Naive B cell (primary cell): ENCODE results near the gene GPHB5. TPM values are rescaled to one million over a fixed set of nuclear protein-coding genes. Genes with fewer than 3 reads are reported as not detected.
"Not testable (repeated sequence)": the region's sequence is repeated elsewhere in the genome, so short reads cannot be mapped to it uniquely, and the experiment has no call there.

Experiments used
- ATAC-seq, 2 donors: fragments of 150-1000 bp; cut with Tn5 transposase; 2 replicates each; pipeline ENCODE4 v1.10.0; 2021; ENCODE audit warnings: low read depth in 2 of 2, mild to moderate bottlenecking in 2 of 2, moderate library complexity in 2 of 2
- DNase-seq: peaks from one replicate; pipeline ENCODE4 v3.0.0; 2022
- H3K27ac Mint-ChIP-seq, 6 donors: one replicate each; pipeline ENCODE4 v1.8.0; 2020 to 2022; ENCODE audit warnings: mild to moderate bottlenecking in 6 of 6, mixed read lengths in 6 of 6, moderate library complexity in 5 of 6, inconsistent platforms in 2 of 6
- H3K27me3 Mint-ChIP-seq, 3 donors: one replicate each; pipeline ENCODE4 v1.8.0; 2021 to 2022; ENCODE audit warnings: mixed read lengths in 3 of 3, mild to moderate bottlenecking in 1 of 3
- H3K36me3 Mint-ChIP-seq, 2 donors: one replicate each; pipeline ENCODE4 v1.8.0; 2020 to 2022; ENCODE audit warnings: mixed read lengths in 2 of 2, inconsistent platforms in 1 of 2, mild to moderate bottlenecking in 1 of 2
- H3K4me1 Mint-ChIP-seq, 3 donors: one replicate each; pipeline ENCODE4 v1.8.0; 2020 to 2022; ENCODE audit warnings: mixed read lengths in 3 of 3, inconsistent platforms in 1 of 3, mild to moderate bottlenecking in 1 of 3, moderate library complexity in 1 of 3
- H3K4me3 Mint-ChIP-seq, 8 donors: one replicate each; pipeline ENCODE4 v1.8.0; 2020 to 2022; ENCODE audit warnings: mild to moderate bottlenecking in 8 of 8, mixed read lengths in 8 of 8, moderate library complexity in 8 of 8, inconsistent platforms in 2 of 8
- H3K9me3 Mint-ChIP-seq, 7 donors: one replicate each; pipeline ENCODE4 v1.8.0; 2020 to 2022; ENCODE audit warnings: mixed read lengths in 7 of 7, mild to moderate bottlenecking in 5 of 7, inconsistent platforms in 2 of 7, moderate library complexity in 1 of 7
- polyA plus RNA-seq, 6 donors: library from polyadenylated mRNA; unstranded; fragments of 300-500 nt; fragmentation: Illumina TruSeq; gene quantifications; one replicate each; pipeline ENCODE4 v1.2.3, GENCODE V29; 2021; ENCODE audit warnings: low read depth in 6 of 6

The GPHB5 gene
- polyA plus RNA-seq, 6 donors from 2014 or later: not detected

GRCh38 chr14:63286071-63286470 is 32.7 kb downstream of the GPHB5 start:
- no peak overlapping the region for H3K4me3 Mint-ChIP-seq
- H3K27ac Mint-ChIP-seq: no peak overlapping the region
- no peaks in the 10 kb centered on the region for H3K9me3 Mint-ChIP-seq
- ATAC-seq (no peak), DNase-seq (no peak)
- H3K4me1 Mint-ChIP-seq: no peaks in the 10 kb centered on the region
- no peaks in the 10 kb centered on the region for H3K36me3 Mint-ChIP-seq
- peaks cover 3 to 8% (median 5%) of the 10 kb centered on the region in 3 donors for H3K27me3 Mint-ChIP-seq

- no peak overlapping the region for H3K27ac Mint-ChIP-seq
- peaks cover 0 to 12% (median 5%) of the 10 kb centered on the region in 3 donors for H3K27me3 Mint-ChIP-seq
- DNase-seq (no peak), ATAC-seq (no peak)
- no peaks in the 10 kb centered on the region for H3K9me3 Mint-ChIP-seq
- H3K36me3 Mint-ChIP-seq: no peaks in the 10 kb centered on the region
- no peak overlapping the region for H3K4me3 Mint-ChIP-seq
- H3K4me1 Mint-ChIP-seq: no peaks in the 10 kb centered on the region
Measured at GRCh38 chr14:63283884-63284248, 34.9 kb downstream of the GPHB5 start.

DNA sequence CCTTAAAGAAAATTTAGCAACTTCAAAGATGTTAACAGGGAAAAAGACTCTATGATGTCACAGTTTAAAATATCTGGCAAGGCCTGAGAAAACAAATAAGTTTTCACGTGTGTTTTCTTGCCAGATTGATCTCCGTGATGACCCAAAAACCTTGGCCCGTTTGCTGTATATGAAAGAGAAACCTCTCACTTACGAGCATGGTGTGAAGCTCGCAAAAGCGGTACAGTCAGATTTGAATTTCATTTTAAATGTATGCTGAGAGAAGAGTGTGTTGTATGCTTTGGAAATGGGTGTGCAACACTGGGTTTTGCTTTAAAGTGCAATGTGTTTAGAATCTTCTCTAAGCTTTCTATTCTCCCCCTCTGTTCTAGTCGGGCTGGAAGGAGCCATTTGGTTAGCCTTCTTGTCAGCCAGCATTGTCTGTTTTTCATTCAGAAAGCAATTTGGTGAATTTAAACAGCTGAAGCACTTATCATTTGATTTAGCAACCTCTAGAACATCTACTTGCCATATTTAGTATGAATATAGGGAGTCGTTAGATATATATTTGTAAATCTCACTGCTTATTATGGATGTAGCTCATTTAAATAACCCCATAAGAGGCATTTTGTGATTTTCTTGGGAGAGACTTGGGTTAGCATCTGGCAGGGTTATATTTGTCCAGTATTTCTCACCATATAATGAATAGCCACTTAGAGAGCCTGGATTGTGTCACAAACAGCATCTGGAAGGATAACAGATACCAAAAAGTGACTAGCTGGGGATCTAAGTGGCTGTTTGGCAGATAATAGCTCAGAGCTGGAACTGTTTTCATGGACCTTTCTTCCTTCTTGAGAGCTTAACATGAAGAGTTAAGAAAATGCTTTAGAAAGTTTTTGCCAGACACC is 35.5 kb downstream of the GPHB5 start:
- Mint-ChIP-seq H3K27me3 (peaks cover 0 to 12% (median 5%) of the 10 kb centered on the region in 3 donors), H3K36me3 (no peaks in the 10 kb centered on the region), H3K4me3 (no peak overlapping the region), H3K9me3 (no peaks in the 10 kb centered on the region), H3K4me1 (no peaks in the 10 kb centered on the region), H3K27ac (no peak overlapping the region)
- no peak for DNase-seq
- no peak for ATAC-seq

DNA sequence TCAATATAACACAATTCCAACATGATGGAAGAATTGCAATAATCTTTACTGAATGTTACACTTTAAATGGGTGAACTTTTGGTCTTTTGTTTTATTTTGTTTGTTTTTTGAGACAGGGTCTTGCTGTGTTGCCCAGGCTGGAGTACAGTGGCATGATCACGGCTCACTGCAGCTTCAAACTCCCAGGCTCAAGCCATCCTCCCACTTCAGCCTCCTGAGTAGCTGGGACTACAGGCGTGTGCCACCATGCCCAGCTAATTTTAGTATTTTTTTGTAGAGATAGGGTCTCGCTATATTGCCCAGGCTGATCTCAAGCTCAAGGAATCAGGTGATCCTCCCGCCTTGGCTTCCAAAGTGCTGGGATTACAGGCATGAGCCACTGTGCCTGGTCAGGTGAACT is 38.8 kb downstream of the GPHB5 start:
- H3K9me3 Mint-ChIP-seq, H3K4me1 Mint-ChIP-seq, H3K27ac Mint-ChIP-seq, H3K36me3 Mint-ChIP-seq, ATAC-seq, H3K4me3 Mint-ChIP-seq, DNase-seq: not testable (repeated sequence)
- peaks cover 0 to 12% (median 5%) of the 10 kb centered on the region in 3 donors for H3K27me3 Mint-ChIP-seq

GRCh38 chr14:63277591-63278183 is 41.0 kb downstream of the GPHB5 start:
- Mint-ChIP-seq H3K4me3 (no peak overlapping the region), H3K9me3 (no peaks in the 10 kb centered on the region), H3K36me3 (no peaks in the 10 kb centered on the region), H3K27me3 (peaks cover 6 to 12% (median 10%) of the 10 kb centered on the region in 3 donors), H3K4me1 (no peaks in the 10 kb centered on the region), H3K27ac (no peak overlapping the region)
- ATAC-seq (no peak), DNase-seq (no peak)

- H3K36me3 Mint-ChIP-seq: no peaks in the 10 kb centered on the region
- H3K27me3 Mint-ChIP-seq: peaks cover 6 to 12% (median 10%) of the 10 kb centered on the region in 3 donors
- H3K4me1 Mint-ChIP-seq: no peaks in the 10 kb centered on the region
- no peaks in the 10 kb centered on the region for H3K9me3 Mint-ChIP-seq
- DNase-seq (no peak), ATAC-seq (no peak)
- H3K27ac Mint-ChIP-seq: no peak overlapping the region
- no peak overlapping the region for H3K4me3 Mint-ChIP-seq
Measured at GRCh38 chr14:63276492-63277342, 42.0 kb downstream of the GPHB5 start.

- DNase-seq (no peak), ATAC-seq (no peak)
- no peak overlapping the region for H3K4me3 Mint-ChIP-seq
- H3K27ac Mint-ChIP-seq: no peak overlapping the region
- peaks cover 6 to 12% (median 9%) of the 10 kb centered on the region in 3 donors for H3K27me3 Mint-ChIP-seq
- H3K4me1 Mint-ChIP-seq: no peaks in the 10 kb centered on the region
- H3K9me3 Mint-ChIP-seq: no peaks in the 10 kb centered on the region
- H3K36me3 Mint-ChIP-seq: no peaks in the 10 kb centered on the region
Measured at GRCh38 chr14:63276016-63276415, 42.7 kb downstream of the GPHB5 start.

- Mint-ChIP-seq H3K27ac (no peak overlapping the region), H3K9me3 (no peaks in the 10 kb centered on the region), H3K4me1 (no peaks in the 10 kb centered on the region), H3K36me3 (no peaks in the 10 kb centered on the region), H3K4me3 (no peak overlapping the region), H3K27me3 (peaks cover 5 to 8% (median 6%) of the 10 kb centered on the region in 3 donors)
- DNase-seq: no peak
- ATAC-seq: no peak
Measured at GRCh38 chr14:63275611-63276010, 43.1 kb downstream of the GPHB5 start.

GRCh38 chr14:63273717-63274655 is 44.7 kb downstream of the GPHB5 start:
- H3K36me3 Mint-ChIP-seq: no peaks in the 10 kb centered on the region
- no peak overlapping the region for H3K4me3 Mint-ChIP-seq
- no peaks in the 10 kb centered on the region for H3K4me1 Mint-ChIP-seq
- H3K9me3 Mint-ChIP-seq: no peaks in the 10 kb centered on the region
- ATAC-seq: no peak
- DNase-seq: no peak
- H3K27ac Mint-ChIP-seq: no peak overlapping the region
- peaks cover 0 to 6% (median 5%) of the 10 kb centered on the region in 3 donors for H3K27me3 Mint-ChIP-seq

GRCh38 chr14:63273129-63273528 is 45.6 kb downstream of the GPHB5 start:
- no peak overlapping the region for H3K4me3 Mint-ChIP-seq
- peaks cover 0 to 6% (median 5%) of the 10 kb centered on the region in 3 donors for H3K27me3 Mint-ChIP-seq
- no peak for ATAC-seq
- no peaks in the 10 kb centered on the region for H3K9me3 Mint-ChIP-seq
- no peak for DNase-seq
- no peaks in the 10 kb centered on the region for H3K4me1 Mint-ChIP-seq
- no peaks in the 10 kb centered on the region for H3K36me3 Mint-ChIP-seq
- no peak overlapping the region for H3K27ac Mint-ChIP-seq

- H3K27me3 Mint-ChIP-seq: peaks cover 6 to 14% (median 9%) of the 10 kb centered on the region in 3 donors
- H3K36me3 Mint-ChIP-seq: peaks cover 0 to 4% of the 10 kb centered on the region in 2 donors
- no peaks in the 10 kb centered on the region for H3K4me1 Mint-ChIP-seq
- peaks cover 0 to 16% (median 2%) of the 10 kb centered on the region in 7 donors for H3K9me3 Mint-ChIP-seq
- no peak overlapping the region for H3K27ac Mint-ChIP-seq
- no peak for ATAC-seq
- no peak overlapping the region for H3K4me3 Mint-ChIP-seq
- DNase-seq: no peak
Measured at GRCh38 chr14:63269561-63270225, 49.0 kb downstream of the GPHB5 start.

- peaks cover 0 to 4% of the 10 kb centered on the region in 2 donors for H3K36me3 Mint-ChIP-seq
- peaks cover 6 to 14% (median 9%) of the 10 kb centered on the region in 3 donors for H3K27me3 Mint-ChIP-seq
- ATAC-seq (no peak), DNase-seq (no peak)
- peaks cover 0 to 23% (median 2%) of the 10 kb centered on the region in 7 donors for H3K9me3 Mint-ChIP-seq
- no peak overlapping the region for H3K4me3 Mint-ChIP-seq
- H3K27ac Mint-ChIP-seq: no peak overlapping the region
- H3K4me1 Mint-ChIP-seq: no peaks in the 10 kb centered on the region
Measured at GRCh38 chr14:63268771-63269170, 50.0 kb downstream of the GPHB5 start.
